Measurements from ENCODE around the gene TATDN3.

The TATDN3 gene

GRCh38 chr1:212785871-212786270 lies 5.8 kb upstream of the TATDN3 start:
- no peak for DNase-seq (ENCODE audit: low read depth)
- no peak for TF ChIP-seq CTCF (IDR thresholded peaks at IDR 0.05; ENCODE audit: low read depth, low read length, missing control alignments)
- no peak overlapping the region for H3K4me3 ChIP-seq (ENCODE audit: low read depth, low read length)

- no peak for TF ChIP-seq CTCF (IDR thresholded peaks at IDR 0.05; ENCODE audit: low read depth, low read length, missing control alignments)
- DNase-seq (ENCODE audit: low read depth), result no peak
- peak overlapping the region; percentile 87 for H3K4me3 ChIP-seq (ENCODE audit: low read depth, low read length)
Observed at GRCh38 chr1:212791261-212791675, 426 bp upstream of the TATDN3 start.

- no peak for DNase-seq (ENCODE audit: low read depth)
- TF ChIP-seq CTCF (IDR thresholded peaks at IDR 0.05; ENCODE audit: low read depth, low read length, missing control alignments), result no peak
- peak overlapping the region; percentile 87 for H3K4me3 ChIP-seq (ENCODE audit: low read depth, low read length)
Observed at GRCh38 chr1:212792396-212792908, 758 bp downstream of the TATDN3 start.

- TF ChIP-seq CTCF (IDR thresholded peaks at IDR 0.05; ENCODE audit: low read depth, low read length, missing control alignments), result no peak
- peak overlapping the region; percentile 10; the same call in 1 of the 2 replicates for H3K4me3 ChIP-seq (ENCODE audit: low read depth, low read length)
- peak; percentile 91 for DNase-seq (ENCODE audit: low read depth)
Observed at GRCh38 chr1:212794561-212795014, 2.9 kb downstream of the TATDN3 start.

GRCh38 chr1:212797681-212798080 lies 6.0 kb downstream of the TATDN3 start:
- DNase-seq (ENCODE audit: low read depth), result no peak
- H3K4me3 ChIP-seq (ENCODE audit: low read depth, low read length), result no peak overlapping the region
- TF ChIP-seq CTCF (IDR thresholded peaks at IDR 0.05; ENCODE audit: low read depth, low read length, missing control alignments), result no peak

- no peak overlapping the region for H3K4me3 ChIP-seq (ENCODE audit: low read depth, low read length)
- no peak for TF ChIP-seq CTCF (IDR thresholded peaks at IDR 0.05; ENCODE audit: low read depth, low read length, missing control alignments)
- no peak for DNase-seq (ENCODE audit: low read depth)
Observed at GRCh38 chr1:212805767-212806166, 14.1 kb downstream of the TATDN3 start.
